ENCODE measurements around the gene RTL5.

GRCh38 chrX:72080150-72080549, 51.6 kb downstream of the RTL5 start:
- no peak for TF ChIP-seq CTCF (IDR thresholded peaks at IDR 0.05)
- TF ChIP-seq ZFX (IDR thresholded peaks at IDR 0.05; ENCODE audit: borderline replicate concordance) = no peak
